Measurements from ENCODE around the gene ACTC1. TPM values are rescaled to one million over a fixed set of nuclear protein-coding genes. Genes with fewer than 3 reads are reported as not detected.

ACTC1 gene
- total RNA-seq (2013): 0.77 TPM
- polyA plus RNA-seq: not detected
- not detected in 2 replicates for polyA minus RNA-seq
- total RNA-seq: 0 to 0.75 (median 0.06) reads per million in 11 experiments

DNA sequence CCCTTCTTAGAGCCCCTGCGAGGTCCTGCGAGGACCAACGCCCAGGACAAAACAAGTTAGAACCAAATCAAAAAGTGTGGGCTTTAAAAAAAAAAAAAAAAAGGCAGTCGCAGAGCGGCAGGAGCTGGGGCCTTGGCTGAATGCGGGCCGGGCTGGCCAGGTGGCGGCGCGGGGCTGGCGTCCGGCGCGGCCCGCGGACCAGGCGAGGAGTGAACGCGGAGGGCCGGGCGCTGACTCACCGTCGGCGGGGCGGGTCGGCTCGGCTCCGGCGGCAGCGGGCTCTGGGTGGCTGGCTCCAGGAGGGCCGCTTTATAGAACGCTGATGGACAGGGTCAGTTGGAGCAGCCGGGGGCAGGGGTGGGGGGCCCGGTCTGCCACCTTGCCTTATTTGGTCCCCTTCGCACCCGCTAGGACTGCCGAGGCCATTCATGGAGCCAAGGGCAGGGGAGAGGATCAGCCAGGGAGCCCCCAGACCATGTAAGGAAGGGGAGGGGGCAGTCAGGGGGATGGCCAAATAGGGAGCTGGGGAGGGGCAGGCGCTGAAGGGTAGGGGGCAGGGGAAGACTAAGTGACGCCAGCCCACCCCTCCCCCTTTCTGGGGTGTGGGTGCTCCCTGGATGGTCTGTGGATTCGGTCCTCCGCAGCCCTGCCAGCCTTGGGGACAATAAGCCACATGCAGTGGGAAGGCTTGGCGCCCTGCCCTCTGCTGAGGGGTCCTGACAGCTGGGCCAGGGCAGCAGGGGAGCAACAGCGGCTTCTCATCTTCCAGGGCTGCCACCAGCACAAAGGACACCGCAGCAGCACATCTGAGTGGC, at the start of gene ACTC1:
Gene ACTC1 (minus strand): TSS at position 283 of the 815 bp plus-strand sequence. CDS start 741 bp downstream, outside the sequence.
- H3K9ac ChIP-seq (ENCODE audit: insufficient read depth, low read length, poor library complexity, severe bottlenecking): no peak within 1 kb of the TSS
- H3K4me3 Mint-ChIP-seq: peak within 1 kb of the TSS in 1 of 2 donors; percentile 78

DNA sequence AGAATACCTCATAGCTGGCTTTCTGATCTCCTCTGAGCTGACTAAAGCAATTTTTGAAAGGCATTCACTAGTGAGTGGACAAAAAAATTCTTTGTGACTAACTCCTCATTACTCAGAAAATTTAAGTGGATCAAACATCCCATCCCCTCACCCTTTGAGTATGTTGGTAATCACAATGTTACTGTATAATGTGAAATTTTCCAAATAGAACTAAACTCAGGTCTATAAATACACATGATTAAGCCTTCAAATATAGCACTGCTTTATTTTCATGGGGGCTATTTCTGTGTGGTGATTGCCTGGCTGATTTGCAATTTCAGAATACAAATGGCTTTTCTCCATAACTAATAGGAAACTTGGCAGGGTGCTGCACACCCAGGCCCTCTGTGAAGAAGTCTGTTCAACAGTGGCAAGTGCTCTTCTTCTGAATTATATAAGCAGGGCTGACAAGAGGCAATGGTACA, 45.9 kb upstream of the ACTC1 start:
- H3K4me3 ChIP-seq (replicated peaks in 1 of 3; ENCODE audit: low read depth in 2 of 3, low read length in 3 of 3): no peak overlapping the region
- DNase-seq: no peak
- no peaks in the 10 kb centered on the region for H3K9me3 ChIP-seq (replicated peaks in 1 of 2; ENCODE audit: control insufficient read depth in 1 of 2, insufficient read depth in 1 of 2, low read length in 2 of 2)
- H3K79me2 ChIP-seq (ENCODE audit: insufficient read depth, low read length): no peaks in the 10 kb centered on the region
- Mint-ChIP-seq H3K9me3 (peaks cover 0 to 3% (median 0%) of the 10 kb centered on the region in 7 donors), H3K27me3 (ENCODE audit: low read depth in 3 of 3) (peaks cover 0 to 2% (median 0%) of the 10 kb centered on the region in 3 donors), H3K4me3 (no peak overlapping the region), H3K27ac (no peak overlapping the region), H3K4me1 (no peaks in the 10 kb centered on the region), H3K36me3 (no peaks in the 10 kb centered on the region)
- H3K4me1 ChIP-seq (ENCODE audit: control insufficient read depth in 1 of 2, insufficient read depth in 2 of 2, low read length in 2 of 2): no peaks in the 10 kb centered on the region
- TF ChIP-seq, protein P1, sequence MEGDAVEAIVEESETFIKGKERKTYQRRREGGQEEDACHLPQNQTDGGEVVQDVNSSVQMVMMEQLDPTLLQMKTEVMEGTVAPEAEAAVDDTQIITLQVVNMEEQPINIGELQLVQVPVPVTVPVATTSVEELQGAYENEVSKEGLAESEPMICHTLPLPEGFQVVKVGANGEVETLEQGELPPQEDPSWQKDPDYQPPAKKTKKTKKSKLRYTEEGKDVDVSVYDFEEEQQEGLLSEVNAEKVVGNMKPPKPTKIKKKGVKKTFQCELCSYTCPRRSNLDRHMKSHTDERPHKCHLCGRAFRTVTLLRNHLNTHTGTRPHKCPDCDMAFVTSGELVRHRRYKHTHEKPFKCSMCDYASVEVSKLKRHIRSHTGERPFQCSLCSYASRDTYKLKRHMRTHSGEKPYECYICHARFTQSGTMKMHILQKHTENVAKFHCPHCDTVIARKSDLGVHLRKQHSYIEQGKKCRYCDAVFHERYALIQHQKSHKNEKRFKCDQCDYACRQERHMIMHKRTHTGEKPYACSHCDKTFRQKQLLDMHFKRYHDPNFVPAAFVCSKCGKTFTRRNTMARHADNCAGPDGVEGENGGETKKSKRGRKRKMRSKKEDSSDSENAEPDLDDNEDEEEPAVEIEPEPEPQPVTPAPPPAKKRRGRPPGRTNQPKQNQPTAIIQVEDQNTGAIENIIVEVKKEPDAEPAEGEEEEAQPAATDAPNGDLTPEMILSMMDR (IDR thresholded peaks at IDR 0.05): no peak
- H3K27me3 ChIP-seq (ENCODE audit: control insufficient read depth in 2 of 2, insufficient read depth in 2 of 2, low read length in 2 of 2): no peaks in the 10 kb centered on the region
- H2AFZ ChIP-seq (ENCODE audit: insufficient read depth, low read depth, low read length, poor library complexity, severe bottlenecking): no peak overlapping the region
- H3K4me2 ChIP-seq (replicated peaks; ENCODE audit: extremely low read depth, low read length, poor library complexity, severe bottlenecking): no peak overlapping the region
- no peaks in the 10 kb centered on the region for H3K36me3 ChIP-seq (replicated peaks in 1 of 2; ENCODE audit: control insufficient read depth in 1 of 2, insufficient read depth in 2 of 2, low read length in 2 of 2)
- intact Hi-C loops (cut with micrococcal nuclease): no loop called here
- no peaks in the 10 kb centered on the region for H4K20me1 ChIP-seq (ENCODE audit: insufficient read depth, low read length)
- H3K9ac ChIP-seq (ENCODE audit: insufficient read depth, low read length, poor library complexity, severe bottlenecking): no peak overlapping the region
- H3K27ac ChIP-seq (ENCODE audit: low read depth in 1 of 2, low read length in 2 of 2): no peak overlapping the region

More for the DNA sequence above, at the start of gene ACTC1:
- Mint-ChIP-seq H3K27ac (no peak within 1 kb of the TSS), H3K9me3 (peaks cover 0 to 13% (median 6%) of the 10 kb centered on the region in 7 donors), H3K4me1 (no peaks in the 10 kb centered on the region), H3K27me3 (ENCODE audit: low read depth in 3 of 3) (peaks cover 44 to 55% (median 51%) of the 10 kb centered on the region in 3 donors), H3K36me3 (no peaks in the 10 kb centered on the region)
- Histone ChIP-seq H3K79me2 (ENCODE audit: insufficient read depth, low read length) (no peaks in the 10 kb centered on the region), H3K27me3 (ENCODE audit: control insufficient read depth in 2 of 2, insufficient read depth in 2 of 2, low read length in 2 of 2) (peaks cover 21 to 42% of the 10 kb centered on the region in 2 donors), H3K9me3 (replicated peaks in 1 of 2; ENCODE audit: control insufficient read depth in 1 of 2, insufficient read depth in 1 of 2, low read length in 2 of 2) (no peaks in the 10 kb centered on the region), H3K4me3 (replicated peaks in 1 of 3; ENCODE audit: low read depth in 2 of 3, low read length in 3 of 3) (no peak within 1 kb of the TSS), H4K20me1 (ENCODE audit: insufficient read depth, low read length) (no peaks in the 10 kb centered on the region), H3K36me3 (replicated peaks in 1 of 2; ENCODE audit: control insufficient read depth in 1 of 2, insufficient read depth in 2 of 2, low read length in 2 of 2) (no peaks in the 10 kb centered on the region), H3K4me2 (replicated peaks; ENCODE audit: extremely low read depth, low read length, poor library complexity, severe bottlenecking) (no peak within 1 kb of the TSS), H3K27ac (ENCODE audit: low read depth in 1 of 2, low read length in 2 of 2) (no peak within 1 kb of the TSS), H2AFZ (ENCODE audit: insufficient read depth, low read depth, low read length, poor library complexity, severe bottlenecking) (no peak within 1 kb of the TSS), H3K4me1 (ENCODE audit: control insufficient read depth in 1 of 2, insufficient read depth in 2 of 2, low read length in 2 of 2) (no peaks in the 10 kb centered on the region)
- WGBS (ENCODE audit: insufficient coverage): 8% methylated on average over 42 of the region's 44 CpGs
- TF ChIP-seq, protein P1 (IDR thresholded peaks at IDR 0.05): no peak
- no peak for DNase-seq
- intact Hi-C loops (cut with micrococcal nuclease): no loop called here

Data from CD14-positive monocyte (primary cell).